Stimulated activated naive B cell treated with anti-CD40 and anti-IgM and Interleukin-4, amounts not matched to agents 10 μg/mL and 1 μg/mL and 100 μg/mL, for 72 hours (primary cell): ENCODE data around the gene TUBA1A.
"Not testable (repeated sequence)": the region's sequence is repeated elsewhere in the genome, so short reads cannot be mapped to it uniquely, and the experiment has no call there.

ENCODE experiments used
- ATAC-seq, 2 donors: fragments of 150-1000 bp; cut with Tn5 transposase; replicated peaks; 2 replicates each; pipeline ENCODE4 v1.10.0; 2021; ENCODE audit warnings: moderate library complexity in 1 of 2
- DNase-seq: peaks from one replicate; pipeline ENCODE4 v3.0.0; 2021
- H3K27ac Mint-ChIP-seq: one replicate; pipeline ENCODE4 v1.8.0; 2022; ENCODE audit warnings: mild to moderate bottlenecking, mixed read lengths
- H3K27me3 Mint-ChIP-seq, 2 donors: one replicate each; pipeline ENCODE4 v1.8.0; 2022; ENCODE audit warnings: mixed read lengths in 2 of 2
- H3K36me3 Mint-ChIP-seq, 2 donors: one replicate each; pipeline ENCODE4 v1.8.0; 2022; ENCODE audit warnings: mixed read lengths in 2 of 2, mild to moderate bottlenecking in 1 of 2
- H3K4me1 Mint-ChIP-seq, 2 donors: one replicate each; pipeline ENCODE4 v1.8.0; 2022; ENCODE audit warnings: mixed read lengths in 2 of 2, mild to moderate bottlenecking in 1 of 2
- H3K4me3 Mint-ChIP-seq, 2 donors: one replicate each; pipeline ENCODE4 v1.8.0; 2022; ENCODE audit warnings: mild to moderate bottlenecking in 2 of 2, mixed read lengths in 2 of 2, moderate library complexity in 1 of 2
- H3K9me3 Mint-ChIP-seq, 2 donors: one replicate each; pipeline ENCODE4 v1.8.0; 2022; ENCODE audit warnings: mixed read lengths in 2 of 2, mild to moderate bottlenecking in 1 of 2

The TUBA1A gene

DNA sequence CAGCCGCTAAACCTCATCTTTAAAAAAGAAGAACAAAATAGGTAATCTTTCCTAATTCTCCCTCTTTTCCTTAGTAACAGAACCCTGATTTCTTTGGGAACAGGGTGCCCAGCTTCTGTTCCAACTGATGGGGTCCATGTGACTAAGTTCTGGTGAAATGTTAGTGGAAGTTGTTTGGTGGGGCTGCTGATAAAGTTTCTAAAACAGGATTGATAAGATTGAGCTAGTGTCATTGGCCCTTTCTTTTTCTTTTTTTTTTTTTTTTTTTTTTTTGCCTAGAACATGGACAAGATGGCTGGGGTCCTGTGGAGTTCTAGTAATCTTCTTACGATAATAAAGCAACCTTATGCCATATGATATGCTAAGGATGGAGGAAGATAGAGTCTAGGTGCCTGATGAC is 41.5 kb downstream of the TUBA1A start:
- H3K4me3 Mint-ChIP-seq, result no peak overlapping the region
- no peaks in the 10 kb centered on the region for H3K9me3 Mint-ChIP-seq
- no peak for DNase-seq
- no peaks in the 10 kb centered on the region for H3K27me3 Mint-ChIP-seq
- ATAC-seq, result no peak
- peaks cover 2 to 10% of the 10 kb centered on the region in 2 donors for H3K36me3 Mint-ChIP-seq
- H3K4me1 Mint-ChIP-seq, result peaks cover 4 to 8% of the 10 kb centered on the region in 2 donors
- no peak overlapping the region for H3K27ac Mint-ChIP-seq

DNA sequence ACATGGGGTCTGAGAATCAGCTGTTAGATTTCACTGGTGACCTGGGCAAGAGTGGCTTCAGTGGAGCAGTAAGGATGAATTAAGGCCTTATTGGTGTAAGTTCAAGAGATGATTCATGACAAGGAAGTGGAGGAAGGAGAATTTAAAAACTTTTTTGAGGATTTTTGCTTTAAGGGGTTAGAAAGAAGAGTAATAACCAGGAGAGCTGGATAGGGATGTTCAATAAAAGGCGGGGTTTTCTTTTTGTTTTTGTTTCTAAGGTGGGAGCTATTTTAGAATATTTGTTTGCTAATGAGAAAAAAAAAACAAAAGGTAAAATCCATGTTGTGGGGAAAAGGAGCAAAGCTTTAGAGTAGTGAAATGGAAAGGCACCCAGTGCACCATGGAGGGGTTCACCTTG is 42.5 kb downstream of the TUBA1A start:
- ATAC-seq (no peak), DNase-seq (no peak)
- Mint-ChIP-seq H3K36me3 (peaks cover 4 to 10% of the 10 kb centered on the region in 2 donors), H3K27me3 (no peaks in the 10 kb centered on the region), H3K4me3 (no peak overlapping the region), H3K4me1 (peaks cover 4 to 8% of the 10 kb centered on the region in 2 donors), H3K9me3 (no peaks in the 10 kb centered on the region), H3K27ac (no peak overlapping the region)

- Mint-ChIP-seq H3K27ac (no peak overlapping the region), H3K36me3 (peaks cover 4 to 10% of the 10 kb centered on the region in 2 donors), H3K4me1 (peaks cover 3 to 4% of the 10 kb centered on the region in 2 donors), H3K4me3 (no peak overlapping the region), H3K9me3 (no peaks in the 10 kb centered on the region), H3K27me3 (no peaks in the 10 kb centered on the region)
- ATAC-seq (no peak), DNase-seq (no peak)
Observed at GRCh38 chr12:49144384-49144783, 44.5 kb downstream of the TUBA1A start.

GRCh38 chr12:49138999-49139398 is 49.9 kb downstream of the TUBA1A start:
- Mint-ChIP-seq H3K27ac (peak overlapping the region; percentile 25), H3K27me3 (no peaks in the 10 kb centered on the region), H3K9me3 (no peaks in the 10 kb centered on the region), H3K4me3 (no peak overlapping the region), H3K36me3 (peaks cover 1 to 10% of the 10 kb centered on the region in 2 donors), H3K4me1 (peaks cover 6 to 12% of the 10 kb centered on the region in 2 donors)
- ATAC-seq (no peak), DNase-seq (no peak)

DNA sequence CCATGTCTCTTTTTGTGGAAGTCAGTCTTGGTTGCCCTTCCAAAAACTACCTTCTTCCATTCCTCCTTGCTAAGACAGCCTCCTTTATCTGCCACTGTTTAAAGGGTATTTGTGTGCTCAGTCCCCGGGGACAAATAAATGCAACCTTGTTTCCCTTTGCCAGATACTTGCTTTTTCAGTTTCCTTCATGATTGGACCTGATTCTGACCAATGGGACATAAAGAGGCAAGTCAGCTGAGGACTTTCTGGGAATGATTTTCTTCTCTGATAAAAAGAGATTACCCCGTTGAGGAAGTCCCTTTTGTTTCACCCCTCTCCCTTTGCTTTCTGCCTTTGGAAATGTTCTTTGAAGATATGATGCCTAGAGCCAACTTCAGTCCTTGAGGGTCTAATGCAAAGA is 50.3 kb downstream of the TUBA1A start:
- H3K27me3 Mint-ChIP-seq, result no peaks in the 10 kb centered on the region
- ATAC-seq (no peak), DNase-seq (no peak)
- no peaks in the 10 kb centered on the region for H3K9me3 Mint-ChIP-seq
- H3K4me1 Mint-ChIP-seq, result peaks cover 6 to 16% of the 10 kb centered on the region in 2 donors
- no peak overlapping the region for H3K4me3 Mint-ChIP-seq
- H3K27ac Mint-ChIP-seq, result peak overlapping the region; percentile 33
- H3K36me3 Mint-ChIP-seq, result peaks cover 1 to 10% of the 10 kb centered on the region in 2 donors

- ATAC-seq (no peak), DNase-seq (no peak)
- H3K9me3 Mint-ChIP-seq, result no peaks in the 10 kb centered on the region
- H3K4me3 Mint-ChIP-seq, result no peak overlapping the region
- H3K36me3 Mint-ChIP-seq, result peaks cover 1 to 10% of the 10 kb centered on the region in 2 donors
- no peak overlapping the region for H3K27ac Mint-ChIP-seq
- H3K27me3 Mint-ChIP-seq, result no peaks in the 10 kb centered on the region
- peaks cover 7 to 22% of the 10 kb centered on the region in 2 donors for H3K4me1 Mint-ChIP-seq
Observed at GRCh38 chr12:49137476-49137875, 51.4 kb downstream of the TUBA1A start.

- not testable (repeated sequence) for H3K9me3 Mint-ChIP-seq, H3K4me3 Mint-ChIP-seq, DNase-seq, H3K27me3 Mint-ChIP-seq, H3K27ac Mint-ChIP-seq, ATAC-seq
- Mint-ChIP-seq H3K4me1 (peaks cover 9 to 27% of the 10 kb centered on the region in 2 donors), H3K36me3 (peaks cover 1 to 10% of the 10 kb centered on the region in 2 donors)
Observed at GRCh38 chr12:49136997-49137396, 51.9 kb downstream of the TUBA1A start.
